Astrocyte of the cerebellum (primary cell): ENCODE data around the gene TEAD4.

Experiments used
- DNase-seq: peaks from one replicate; pipeline ENCODE4 v3.0.0-alpha.2; 2011; ENCODE audit warnings: low read depth
- H3K4me3 ChIP-seq: 2 replicates; pipeline ENCODE4 v1.5.1; 2011; ENCODE audit warnings: mild to moderate bottlenecking, low read depth, low read length, moderate library complexity
- CTCF ChIP-seq: IDR thresholded peaks from 2 replicates; pipeline ENCODE4 v1.5.1; 2012; ENCODE audit warnings: low read length, low read depth, moderate library complexity, mild to moderate bottlenecking; ENCODE audit errors: missing control alignments
- in situ Hi-C: cut with HindIII; loops from 2 replicates; pipeline ENCODE4 v1.10.0; 2017; ENCODE audit warnings: low sequenced_read_pairs

Gene TEAD4

GRCh38 chr12:3004655-3005565, 45.7 kb downstream of the TEAD4 start:
- in situ Hi-C loops, result no loop called here
- no peak overlapping the region for H3K4me3 ChIP-seq
- peak; percentile 34 for TF ChIP-seq CTCF
- no peak for DNase-seq

- TF ChIP-seq CTCF, result no peak
- H3K4me3 ChIP-seq, result no peak overlapping the region
- no peak for DNase-seq
- in situ Hi-C loops, result no loop called here
Measured at GRCh38 chr12:3005736-3006135, 46.5 kb downstream of the TEAD4 start.

- no peak overlapping the region for H3K4me3 ChIP-seq
- TF ChIP-seq CTCF, result no peak
- DNase-seq, result no peak
- in situ Hi-C loops, result no loop called here
Measured at GRCh38 chr12:3009780-3010179, 50.6 kb downstream of the TEAD4 start.

GRCh38 chr12:3010214-3010930, 51.2 kb downstream of the TEAD4 start:
- TF ChIP-seq CTCF, result no peak
- in situ Hi-C loops, result no loop called here
- no peak overlapping the region for H3K4me3 ChIP-seq
- no peak for DNase-seq

- in situ Hi-C loops, result no loop called here
- no peak overlapping the region for H3K4me3 ChIP-seq
- DNase-seq, result no peak
- TF ChIP-seq CTCF, result no peak
Measured at GRCh38 chr12:3012786-3013185, 53.6 kb downstream of the TEAD4 start.

- no peak overlapping the region for H3K4me3 ChIP-seq
- DNase-seq, result no peak
- no peak for TF ChIP-seq CTCF
- in situ Hi-C loops, result no loop called here
Measured at GRCh38 chr12:3014641-3015040, 55.4 kb downstream of the TEAD4 start.
